Amygdala (tissue), 56 donors: ENCODE data around the gene VN1R5.
"Not testable (repeated sequence)": the region's sequence is repeated elsewhere in the genome, so short reads cannot be mapped to it uniquely, and the experiment has no call there.

Experiments used
- DNase-seq, 56 donors: peaks; one replicate each; lab custom pipeline; 2025; lab: John Stamatoyannopoulos, UW

VN1R5 gene

DNA sequence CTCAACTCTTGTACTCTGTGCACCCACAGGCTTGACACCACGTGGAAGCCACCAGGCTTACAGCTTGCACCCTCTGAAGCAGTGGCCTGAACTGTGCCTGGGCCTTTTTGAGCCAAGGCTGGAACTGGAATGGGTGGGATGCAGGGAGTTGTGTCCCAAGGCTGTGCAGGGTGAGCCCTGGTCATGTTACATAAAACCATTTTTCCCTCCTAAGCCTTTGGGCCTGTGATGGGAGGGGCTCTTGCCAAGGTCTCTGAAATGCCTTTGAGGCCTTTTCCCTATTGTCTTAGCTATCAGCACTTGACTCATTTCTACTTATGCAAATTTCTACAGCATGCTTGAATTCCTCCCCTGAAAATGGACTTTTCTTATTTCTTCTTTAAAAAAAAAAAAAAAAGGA is 14.1 kb downstream of the VN1R5 start:
- DNase-seq = no peak

GRCh38 chr1:247273013-247273412 is 17.1 kb downstream of the VN1R5 start:
- DNase-seq = peak in 44 of 56 donors; percentile 3 to 76 (median 30)

DNA sequence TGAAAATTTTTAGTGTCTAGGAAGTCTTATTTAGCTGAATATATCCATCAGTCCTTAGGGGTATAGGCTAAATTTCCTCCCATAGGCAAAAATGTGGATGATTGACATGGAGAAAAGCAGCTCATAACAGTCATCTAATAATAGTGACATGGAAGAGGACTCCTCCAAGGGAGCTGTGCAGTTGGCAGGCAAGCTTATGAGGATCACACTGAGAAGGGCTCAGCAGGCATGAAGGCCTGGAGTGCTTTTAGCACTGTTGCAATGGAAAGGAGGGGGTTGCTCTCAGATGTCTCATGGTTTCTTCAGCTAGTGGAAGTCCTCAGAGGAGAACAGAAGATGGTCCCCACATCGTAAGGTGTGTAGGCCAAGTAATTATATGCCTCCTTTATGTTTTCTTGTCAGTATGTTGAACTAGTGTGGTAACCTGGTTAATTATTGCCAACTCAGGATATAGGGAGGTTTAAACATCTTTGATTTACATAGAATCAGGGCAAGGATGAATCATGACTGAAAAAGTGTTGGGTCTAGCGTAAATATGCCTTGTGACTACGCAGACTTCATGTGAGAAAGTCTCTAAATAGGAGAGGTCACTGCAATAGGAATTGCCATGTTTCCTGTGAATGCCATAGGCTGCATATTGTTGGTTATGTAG is 18.9 kb downstream of the VN1R5 start:
- DNase-seq = no peak

DNA sequence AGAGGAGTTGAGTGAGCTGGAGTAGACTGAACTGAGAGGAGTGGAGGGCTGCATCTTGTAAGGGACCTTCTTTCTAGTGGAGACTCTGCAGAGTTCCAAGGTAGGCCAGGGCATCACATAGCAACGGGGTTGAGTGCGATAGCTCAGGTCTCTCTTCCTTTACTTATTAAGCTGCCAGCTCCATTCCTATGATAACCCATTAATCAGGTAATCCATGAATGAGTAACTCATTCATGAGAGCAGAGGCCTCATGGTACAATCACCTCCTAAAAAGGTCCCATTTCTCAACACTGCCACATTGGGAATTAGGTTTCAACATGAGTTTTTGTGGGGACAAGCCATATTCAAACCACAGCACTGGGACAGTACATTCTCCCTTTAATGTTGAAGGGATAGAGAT is 21.3 kb downstream of the VN1R5 start:
- DNase-seq = no peak

GRCh38 chr1:247281001-247281574 is 25.2 kb downstream of the VN1R5 start:
- no peak for DNase-seq

- DNase-seq = no peak
These were observed 30.3 kb downstream of the VN1R5 start for GRCh38 chr1:247286134-247286670.

GRCh38 chr1:247287460-247287859 is 31.6 kb downstream of the VN1R5 start:
- no peak for DNase-seq

DNA sequence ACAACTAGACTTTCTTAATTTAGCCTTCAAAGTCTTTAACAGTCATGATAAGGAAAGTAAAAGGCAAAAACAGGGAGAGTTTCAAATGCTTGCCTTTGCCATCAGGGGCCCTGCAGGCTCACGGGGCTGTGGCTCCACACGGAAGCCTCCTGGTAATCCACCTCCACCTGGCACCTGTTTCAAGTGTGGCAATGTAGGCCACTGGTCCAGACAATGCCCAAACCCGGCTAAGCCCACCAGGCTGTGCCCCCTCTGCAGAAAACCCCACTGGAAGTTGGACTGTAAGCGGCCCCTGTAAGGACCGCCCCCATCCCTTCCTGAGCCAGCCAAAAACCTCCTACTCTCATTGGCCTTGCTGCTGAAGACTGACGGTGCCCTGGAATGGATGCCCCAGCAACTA is 32.5 kb downstream of the VN1R5 start:
- no peak for DNase-seq

GRCh38 chr1:247289274-247289892 is 33.5 kb downstream of the VN1R5 start:
- DNase-seq = not testable (repeated sequence)

- DNase-seq = no peak
These were observed 34.7 kb downstream of the VN1R5 start for GRCh38 chr1:247290576-247290975.

DNA sequence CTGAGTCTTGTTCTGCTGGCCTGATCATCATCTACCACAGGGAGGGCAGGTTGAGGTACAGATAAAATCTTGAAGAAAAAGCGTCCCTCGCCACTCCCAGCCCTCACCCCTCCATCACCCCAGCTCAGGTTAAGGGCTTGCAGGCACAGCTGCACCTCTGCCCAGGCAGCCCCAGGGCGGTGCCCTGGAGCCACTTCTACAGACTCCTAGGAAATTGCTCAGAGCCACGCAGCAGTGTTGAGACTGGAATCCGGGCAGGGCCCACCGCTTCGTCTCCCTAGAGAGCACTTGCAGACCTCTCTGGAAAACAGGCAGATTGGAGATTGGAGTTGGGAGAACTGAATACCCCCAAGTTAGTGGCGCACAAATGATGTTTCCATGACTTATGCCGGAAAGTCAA is 35.3 kb downstream of the VN1R5 start:
- no peak for DNase-seq

DNA sequence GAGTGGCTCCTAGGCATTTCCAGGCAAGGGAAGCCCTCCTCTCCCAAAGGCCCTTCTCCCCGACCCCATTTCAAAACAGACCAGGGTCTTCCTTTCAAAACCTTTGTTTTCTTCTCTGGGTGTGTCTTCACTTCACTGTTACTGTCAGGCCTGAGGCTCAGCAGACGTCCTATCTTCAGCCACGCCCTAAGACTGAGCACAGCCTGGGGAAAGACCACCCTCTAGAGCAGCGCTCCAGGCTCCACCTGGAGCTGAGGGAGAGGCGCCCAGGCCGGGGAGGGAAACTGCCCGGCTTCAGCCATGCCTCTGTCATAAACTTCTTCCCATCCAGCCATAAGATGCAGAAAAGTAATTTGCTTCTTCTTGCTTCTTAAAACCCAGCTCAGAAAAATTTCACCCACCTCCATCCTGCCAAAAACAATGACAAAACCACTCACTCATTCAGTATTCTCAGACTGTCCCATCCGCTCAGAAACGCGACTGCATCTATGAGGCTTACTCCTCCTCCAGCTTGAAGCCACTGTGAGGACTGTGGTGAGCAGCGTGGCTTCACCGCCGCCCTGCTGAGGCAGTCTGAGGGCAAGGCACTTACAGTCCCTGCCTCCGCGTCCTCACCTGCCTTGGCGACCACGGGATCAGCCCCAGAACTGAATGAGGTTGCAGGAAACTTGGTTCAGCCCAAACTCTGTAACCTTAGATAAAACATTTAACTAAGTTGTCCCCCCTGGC is 36.1 kb downstream of the VN1R5 start:
- no peak for DNase-seq

GRCh38 chr1:247293047-247293446 is 37.2 kb downstream of the VN1R5 start:
- DNase-seq = no peak

- DNase-seq = no peak
These were observed 38.4 kb downstream of the VN1R5 start for GRCh38 chr1:247294282-247294681.

DNA sequence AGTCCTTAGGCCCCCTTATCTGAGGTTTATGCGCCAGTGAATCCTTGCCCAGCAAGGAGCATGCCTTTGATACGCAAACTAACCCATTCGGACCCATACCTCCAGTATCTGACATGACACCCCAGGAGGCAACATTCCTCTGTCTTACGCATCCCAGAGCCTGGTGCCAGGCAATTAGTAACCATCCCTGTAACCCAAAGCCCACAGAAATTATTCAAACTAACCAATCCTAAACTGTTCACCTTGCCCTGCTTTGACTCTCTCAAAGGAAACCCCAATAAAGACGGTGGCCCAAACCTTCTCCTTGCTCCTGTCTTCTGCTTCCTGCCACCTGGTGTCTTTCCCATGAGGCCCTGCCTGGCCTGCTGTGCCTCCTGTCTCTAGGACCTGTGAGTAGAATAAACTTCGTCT is 39.4 kb downstream of the VN1R5 start:
- no peak for DNase-seq

DNA sequence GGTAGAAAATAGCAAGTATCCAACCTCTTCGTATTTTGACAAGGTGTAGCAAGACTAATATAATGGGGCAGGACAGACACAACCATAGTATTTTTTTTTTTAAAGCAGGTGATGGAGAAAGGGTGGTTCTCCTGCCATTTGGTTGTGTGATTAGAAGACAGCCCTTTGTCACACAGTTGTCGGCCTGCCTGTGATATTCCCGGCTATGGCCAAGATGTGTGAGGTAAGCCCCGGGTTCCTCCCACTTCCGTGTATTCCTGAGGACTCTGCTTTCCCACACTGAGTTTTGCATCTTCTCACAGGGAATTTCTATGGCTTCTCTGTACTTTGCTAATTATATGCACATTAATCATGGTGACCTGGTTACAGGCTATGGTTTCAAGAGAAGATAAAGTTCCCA is 39.9 kb downstream of the VN1R5 start:
- no peak for DNase-seq

GRCh38 chr1:247296599-247297180 is 40.8 kb downstream of the VN1R5 start:
- no peak for DNase-seq

- no peak for DNase-seq
These were observed 41.6 kb downstream of the VN1R5 start for GRCh38 chr1:247297263-247298123.

DNA sequence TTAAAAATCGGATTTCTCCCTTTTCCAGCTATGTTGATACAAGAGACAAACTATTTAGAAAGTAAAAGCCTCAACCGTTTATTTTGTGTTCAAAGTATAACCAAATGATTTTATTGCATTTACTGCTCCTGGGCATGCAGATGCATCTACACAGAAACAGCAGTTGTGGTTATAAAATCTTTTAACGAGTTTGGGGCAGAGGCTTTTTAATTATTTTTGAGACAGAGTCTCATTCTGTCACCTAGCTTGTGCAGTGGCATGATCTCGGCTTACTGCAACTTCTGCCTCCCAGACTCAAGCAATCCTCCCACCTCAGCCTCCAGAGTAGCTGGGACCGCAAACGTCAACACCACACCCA is 42.2 kb downstream of the VN1R5 start:
- DNase-seq = no peak

- no peak for DNase-seq
These were observed 42.8 kb downstream of the VN1R5 start for GRCh38 chr1:247298701-247299100.
